ENCODE data around the gene CA6.
"Not testable (repeated sequence)": the region's sequence is repeated elsewhere in the genome, so short reads cannot be mapped to it uniquely, and the experiment has no call there.

The CA6 gene

DNA sequence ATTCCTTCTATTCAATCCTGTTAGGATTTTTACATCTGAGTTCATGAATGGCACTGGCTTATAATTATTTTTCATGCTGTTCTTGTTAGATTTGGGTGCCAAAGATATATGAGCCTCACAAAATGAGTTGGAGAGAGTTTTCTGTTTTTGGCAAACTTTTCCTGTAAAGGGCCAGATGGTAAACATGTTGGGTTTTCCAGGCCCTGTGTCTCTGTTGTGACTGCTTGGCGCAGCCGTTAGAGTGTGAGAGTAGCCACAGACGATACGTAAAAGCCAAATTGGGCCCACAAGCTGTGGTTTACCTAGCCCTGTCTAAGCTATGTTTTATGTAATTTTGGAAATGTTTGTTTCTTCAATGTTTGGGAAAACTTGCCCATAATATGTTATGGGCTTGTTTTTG lies 15.6 kb upstream of the CA6 start:
- DNase-seq, result no peak

DNA sequence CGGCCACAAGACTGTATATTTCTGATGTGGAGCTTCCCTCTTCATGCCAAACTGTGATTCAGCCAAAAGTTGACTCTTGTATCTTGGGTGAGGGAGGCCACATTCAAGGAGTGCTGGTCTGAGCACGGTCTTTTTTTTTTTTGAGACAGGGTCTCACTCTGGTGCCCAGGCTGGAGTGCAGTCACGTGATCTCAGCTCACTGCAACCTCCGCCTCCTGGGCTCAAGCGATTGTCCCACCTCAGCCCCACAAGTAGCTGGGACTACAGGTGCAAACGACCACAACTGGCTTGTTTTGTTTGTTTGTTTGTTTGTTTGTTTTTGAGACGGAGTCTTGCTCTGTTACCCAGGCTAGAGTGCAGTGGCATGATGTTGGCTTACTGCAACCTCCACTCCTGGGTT lies 8.6 kb upstream of the CA6 start:
- not testable (repeated sequence) for DNase-seq

DNA sequence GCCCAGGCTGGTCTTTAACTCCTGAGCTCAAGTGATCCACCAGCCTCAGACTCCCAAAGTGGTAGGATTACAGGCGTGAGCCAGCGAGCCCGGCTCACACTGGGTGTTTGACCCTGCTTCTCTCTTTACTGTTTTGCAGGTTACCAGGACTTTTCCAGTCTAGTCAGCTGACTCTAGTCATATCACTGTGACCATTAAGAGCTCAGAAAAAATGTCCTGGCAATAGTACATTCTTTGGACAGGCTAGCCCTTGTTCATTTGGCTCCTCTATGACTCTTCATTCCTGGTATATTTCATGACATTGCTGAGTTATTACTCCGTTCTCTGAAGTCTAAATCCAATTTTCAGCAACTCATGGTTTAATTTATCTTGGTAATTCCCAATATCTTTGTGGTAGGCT lies 8.0 kb upstream of the CA6 start:
- DNase-seq, result no peak

GRCh38 chr1:8938232-8938999 lies 7.3 kb upstream of the CA6 start:
- no peak for DNase-seq

DNA sequence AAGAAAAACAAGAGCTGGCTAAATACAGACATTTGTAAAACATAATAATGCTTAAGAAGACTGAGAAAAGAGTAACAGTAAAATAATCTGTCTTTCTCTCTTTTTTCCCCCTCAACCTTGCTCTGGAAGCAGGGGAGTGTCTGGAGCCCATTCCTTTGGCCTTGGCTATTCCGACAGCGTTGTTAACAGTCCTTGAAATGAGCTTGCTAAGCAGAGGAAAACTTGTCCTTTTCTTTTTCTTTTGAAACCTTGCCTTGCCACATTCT lies 6.7 kb upstream of the CA6 start:
- DNase-seq, result no peak

DNA sequence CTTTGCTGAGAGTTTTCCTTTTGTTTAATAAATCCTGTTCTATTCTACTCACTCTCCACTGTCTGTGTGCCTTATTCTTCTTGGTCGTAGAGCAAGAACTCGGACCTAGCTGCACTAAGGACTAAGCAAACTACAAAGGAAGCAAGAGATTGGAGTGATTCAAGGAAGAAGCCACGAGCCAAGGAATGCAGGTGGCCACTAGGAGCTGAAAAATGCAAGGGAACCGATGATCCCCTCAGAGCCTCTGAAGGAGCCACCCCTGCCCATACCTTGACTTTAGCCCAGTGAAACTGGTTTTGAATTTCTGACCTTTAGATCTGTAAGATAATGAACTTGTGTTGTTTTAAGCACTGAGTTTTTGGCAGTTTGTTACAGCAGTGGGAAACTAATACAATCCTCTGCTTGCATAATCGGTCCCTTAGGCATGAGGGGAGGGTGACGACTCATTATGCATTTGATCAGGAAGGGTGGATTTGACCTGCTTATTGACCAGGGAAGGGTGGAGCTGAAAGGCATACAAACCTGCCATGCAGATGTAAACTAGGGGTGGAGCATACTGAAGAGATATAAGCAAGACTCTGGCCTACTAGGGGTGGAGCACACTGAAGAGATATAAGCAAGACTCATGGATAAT lies 6.2 kb upstream of the CA6 start:
- no peak for DNase-seq

DNA sequence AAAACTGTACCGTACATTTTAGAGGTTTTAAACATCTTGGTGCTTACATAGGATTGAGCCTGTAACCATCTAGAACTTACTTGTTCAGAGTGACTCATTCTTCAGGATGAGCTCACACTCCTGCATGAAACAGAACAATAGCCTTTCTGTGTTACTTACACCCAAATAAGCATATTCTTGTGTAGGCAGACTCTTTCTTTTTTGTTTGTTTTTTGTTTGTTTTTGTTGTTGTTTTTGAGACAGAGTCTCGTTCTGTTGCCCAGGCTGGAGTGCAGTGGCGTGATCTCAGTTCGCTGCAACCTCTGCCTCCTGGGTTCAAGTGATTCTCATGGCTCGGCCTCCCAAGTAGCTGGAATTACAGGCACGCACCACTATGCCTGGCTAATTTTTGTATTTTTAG lies 3.8 kb upstream of the CA6 start:
- DNase-seq, result no peak

DNA sequence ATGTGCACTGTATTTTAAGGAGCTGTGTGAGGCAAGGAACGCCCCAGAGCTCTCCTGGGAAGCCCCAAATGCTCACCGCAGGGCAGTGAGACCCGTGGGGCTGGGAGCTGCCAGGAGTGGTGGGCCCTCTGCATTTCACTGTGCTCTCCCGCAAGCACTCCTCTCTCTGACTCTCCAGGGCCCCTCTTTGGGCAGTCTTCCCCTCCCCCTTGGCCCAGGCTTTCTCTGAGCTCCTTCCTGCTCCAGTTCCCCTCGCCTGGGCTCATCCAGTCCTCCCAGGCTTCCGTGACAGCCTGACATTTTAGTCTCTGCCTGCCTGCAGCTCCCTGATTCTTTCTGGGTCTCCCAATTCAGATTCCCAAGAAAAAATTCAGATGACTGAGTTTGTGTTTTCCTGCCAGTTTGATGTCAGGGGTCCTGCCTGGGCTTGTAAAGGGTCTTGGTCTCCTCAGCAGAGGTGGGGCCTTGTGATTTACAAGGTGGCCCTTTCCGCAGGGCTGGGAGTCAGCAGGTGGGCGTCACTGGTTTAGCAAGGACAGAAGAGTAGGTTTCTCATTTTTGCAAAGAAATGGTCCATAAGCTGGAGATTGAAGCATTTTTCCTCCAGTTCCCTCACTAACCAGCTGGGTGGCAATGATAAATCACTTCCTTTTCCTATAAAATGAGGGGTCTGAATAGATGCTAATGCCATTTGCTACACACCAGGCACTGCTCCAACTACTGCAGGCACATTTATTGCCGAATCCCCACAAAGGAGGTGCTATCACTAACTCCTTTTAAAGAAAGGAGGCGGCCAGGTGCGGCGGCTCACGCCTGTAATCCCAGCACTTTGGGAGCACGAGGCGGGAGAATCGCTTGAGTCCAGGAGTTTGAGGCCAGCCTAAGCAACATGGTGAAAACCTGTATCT lies 1.9 kb upstream of the CA6 start:
- no peak for DNase-seq

- no peak for DNase-seq
These were observed 1.5 kb downstream of the CA6 start for GRCh38 chr1:8947127-8947691.

DNA sequence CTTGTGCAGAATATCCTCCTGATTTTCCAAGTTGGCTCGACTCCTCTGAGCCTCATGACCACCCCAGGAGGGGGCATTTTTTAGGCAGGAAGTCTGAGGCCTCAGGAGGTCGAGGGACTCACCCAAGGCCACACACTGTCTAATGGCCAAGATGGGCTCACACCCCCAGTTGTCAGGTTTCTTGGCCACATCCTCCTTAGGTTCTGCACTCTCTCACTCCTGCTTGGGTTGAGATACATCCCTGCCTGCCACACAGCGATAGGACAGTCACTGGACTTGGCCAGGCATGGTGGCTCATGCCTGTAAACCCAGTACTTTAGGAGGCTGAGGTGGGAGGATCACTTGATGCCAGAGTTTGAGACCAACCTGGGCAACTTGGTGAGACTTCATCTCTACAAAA lies 4.6 kb downstream of the CA6 start:
- DNase-seq, result no peak

DNA sequence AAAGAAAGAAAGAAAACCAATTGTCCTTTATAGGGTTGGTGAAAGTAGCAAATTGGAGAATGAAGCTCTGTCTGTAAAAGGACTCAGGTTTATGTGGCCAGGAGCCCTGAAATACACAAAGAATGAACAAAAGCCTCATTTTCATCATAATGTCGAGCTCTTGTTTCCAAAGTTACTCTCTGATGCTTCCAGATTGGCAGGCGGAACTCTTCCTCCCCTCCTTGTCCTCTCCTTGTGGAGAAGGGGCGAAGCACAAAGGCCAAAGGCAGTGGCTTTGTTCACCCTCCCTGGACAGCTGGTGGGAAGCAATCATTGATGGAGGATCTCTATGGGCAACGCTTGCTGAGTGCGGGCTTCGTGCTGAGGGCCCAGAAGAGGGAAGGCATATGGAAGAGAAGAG lies 5.6 kb downstream of the CA6 start:
- DNase-seq, result no peak

- DNase-seq, result no peak
These were observed 9.7 kb downstream of the CA6 start for GRCh38 chr1:8955406-8955805.

GRCh38 chr1:8956461-8957349 lies 11.0 kb downstream of the CA6 start:
- DNase-seq, result no peak

DNA sequence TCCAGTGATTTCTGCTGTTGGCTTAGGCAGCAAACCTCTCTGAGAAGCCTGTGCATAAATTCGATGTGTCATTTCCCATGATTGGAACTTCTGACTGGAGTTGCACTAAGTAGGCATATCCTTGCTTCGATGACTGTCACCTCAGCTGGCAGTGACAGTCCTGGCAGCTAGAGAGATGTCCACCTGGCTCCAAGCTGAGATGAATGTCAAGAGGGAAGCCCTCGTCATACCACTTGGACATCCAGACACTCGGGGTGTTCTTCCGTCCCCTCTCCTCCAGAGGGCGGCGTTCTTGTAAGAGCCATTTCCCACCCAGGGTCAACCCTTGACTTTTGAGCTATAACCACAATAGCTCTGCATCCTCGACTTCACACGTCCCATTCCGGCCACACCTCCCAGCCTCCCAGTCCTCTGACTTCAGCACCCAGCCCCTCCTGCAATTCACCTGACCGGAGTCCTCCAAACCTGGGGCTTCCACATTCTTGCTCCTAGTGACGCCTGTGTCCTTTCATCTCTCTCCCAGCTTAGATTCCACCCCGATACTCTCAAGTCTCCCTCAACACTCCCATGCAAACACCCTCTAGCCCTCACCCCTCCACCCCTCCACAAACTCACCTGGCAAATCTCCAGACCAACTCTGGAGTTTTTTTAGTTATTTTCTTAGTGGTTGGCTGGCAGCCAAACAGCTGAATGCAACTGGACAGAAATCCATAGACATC lies 17.3 kb downstream of the CA6 start:
- DNase-seq, result peak; percentile 30

- no peak for DNase-seq
These were observed 18.3 kb downstream of the CA6 start for GRCh38 chr1:8963963-8964362.

GRCh38 chr1:8965121-8965820 lies 19.6 kb downstream of the CA6 start:
- no peak for DNase-seq

DNA sequence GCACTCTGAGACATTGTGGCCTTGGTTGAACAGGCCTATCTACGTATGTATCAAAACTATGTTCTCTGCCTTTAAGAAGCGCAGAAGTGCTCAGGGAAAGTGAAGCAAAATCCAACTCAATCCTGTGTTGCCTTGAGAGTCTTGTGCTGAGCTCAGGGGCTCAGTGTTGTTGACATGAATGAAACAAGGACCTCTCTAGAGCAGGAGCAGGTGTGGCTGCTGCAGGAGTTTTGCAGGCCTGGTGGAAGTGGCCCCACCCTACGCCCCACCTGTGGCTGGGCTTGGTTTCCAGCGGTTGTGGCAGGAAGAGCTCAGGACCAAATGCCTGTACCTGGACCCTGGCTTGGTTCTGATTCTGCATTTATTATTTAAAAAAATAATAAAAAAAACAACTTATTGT lies 20.9 kb downstream of the CA6 start:
- DNase-seq, result no peak

DNA sequence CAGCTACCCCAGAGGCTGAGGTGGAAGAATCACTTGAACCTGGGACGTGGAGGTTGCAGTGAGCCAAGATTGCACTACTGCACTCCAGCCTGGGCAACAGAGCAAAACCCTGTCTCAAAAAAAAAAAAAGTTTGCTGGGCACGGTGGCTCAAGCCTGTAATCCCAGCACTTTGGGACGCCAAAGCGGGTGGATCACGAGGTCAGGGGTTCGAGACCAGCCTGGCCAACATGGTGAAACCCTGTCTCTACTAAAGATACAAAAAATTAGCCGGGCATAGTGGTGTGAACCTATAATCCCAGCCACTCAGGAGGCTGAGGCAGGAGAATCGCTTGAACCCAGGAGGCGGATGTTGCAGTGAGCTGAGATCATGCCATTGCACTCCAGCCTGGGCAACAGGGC lies 23.2 kb downstream of the CA6 start:
- not testable (repeated sequence) for DNase-seq

GRCh38 chr1:8969937-8970336 lies 24.3 kb downstream of the CA6 start:
- DNase-seq, result no peak

DNA sequence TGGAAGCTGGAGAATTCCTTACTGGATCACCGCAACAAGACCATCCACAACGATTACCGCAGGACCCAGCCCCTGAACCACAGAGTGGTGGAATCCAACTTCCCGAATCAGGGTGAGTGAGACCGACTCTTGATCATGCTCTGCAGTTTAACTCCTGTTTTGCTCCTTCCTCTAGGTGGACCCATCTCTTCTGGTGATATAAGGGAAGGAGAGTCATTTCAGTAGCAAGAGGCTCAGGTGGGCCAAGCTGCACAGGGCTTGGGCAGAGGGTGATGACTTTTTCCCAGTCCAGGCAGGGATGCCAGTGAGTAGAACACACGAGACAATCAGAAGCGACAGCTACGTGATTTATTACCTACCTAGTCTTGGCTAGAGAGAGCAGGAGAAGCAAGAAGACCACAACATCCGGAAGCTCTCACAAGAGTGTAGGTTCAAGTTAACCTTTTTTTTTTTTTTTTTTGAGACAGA lies 25.2 kb downstream of the CA6 start:
- peak; percentile 24 for DNase-seq

DNA sequence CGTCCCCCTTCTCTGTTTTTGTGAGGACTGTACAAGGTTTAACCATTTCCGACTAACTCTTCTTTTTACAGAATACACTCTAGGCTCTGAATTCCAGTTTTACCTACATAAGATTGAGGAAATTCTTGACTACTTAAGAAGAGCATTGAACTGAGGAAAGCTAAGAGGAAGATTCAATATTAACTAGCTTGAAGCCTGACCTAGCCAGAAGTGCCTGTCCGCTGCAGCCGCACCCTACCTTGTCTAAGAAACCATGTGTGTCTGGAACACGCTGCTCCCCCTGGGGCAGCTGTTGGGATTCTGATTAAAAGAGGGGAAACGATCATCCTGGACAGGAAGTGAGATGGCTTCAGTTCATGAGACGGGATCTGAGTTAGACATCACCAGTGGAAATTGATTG lies 28.9 kb downstream of the CA6 start:
- DNase-seq, result no peak
